B cell (primary cell): Measurements from ENCODE around the gene D2HGDH. TPM values are rescaled to one million over a fixed set of nuclear protein-coding genes. Genes with fewer than 3 reads are reported as not detected.

ENCODE experiments used
- ATAC-seq: fragments of 200-7000 bp; cut with Tn5 transposase; one replicate; pipeline ENCODE4 v1.10.0; 2021; ENCODE audit warnings: low read depth, mild to moderate bottlenecking, moderate number of reproducible peaks, moderate library complexity
- CTCF ChIA-PET: fragments of 350-600 bp; sonication (Branson Sonifier 250); formaldehyde crosslinking; loops from one replicate; lab custom pipeline; 2021; ENCODE audit warnings: antibody characterized with exemption, inconsistent platforms; lab: Charles Lee
- POLR2A ChIA-PET: fragments of 350-600 bp; sonication (Branson Sonifier 250); formaldehyde crosslinking; loops from one replicate; lab custom pipeline; 2021; ENCODE audit warnings: antibody characterized with exemption; lab: Charles Lee
- DNase-seq: peaks from one replicate; pipeline ENCODE4 v3.0.0; 2013
- H2AFZ ChIP-seq: 2 replicates; pipeline ENCODE4 v1.6.1; 2012; ENCODE audit warnings: mild to moderate bottlenecking, low read depth, low read length; ENCODE audit not compliant: insufficient read depth, poor library complexity, severe bottlenecking
- H3K27ac ChIP-seq, 2 donors: 1 replicate in 1 of 2; 2 replicates in 1 of 2; pipeline ENCODE4 v1.5.1; 2012 to 2013; ENCODE audit warnings: low read length in 2 of 2, mild to moderate bottlenecking in 2 of 2, moderate library complexity in 1 of 2
- H3K27me3 ChIP-seq, 4 experiments: fragments of 200-600 bp in 1 of 4; sonication (generic) in 1 of 4; replicated peaks in 1 of 4; 1 replicate in 2 of 4; 2 replicates in 2 of 4; pipeline versions ENCODE4 v1.6.1 to v1.7.0; 2013 to 2016; ENCODE audit warnings: low read length in 3 of 4, mild to moderate bottlenecking in 2 of 4, mixed read lengths in 1 of 4, moderate library complexity in 1 of 4; ENCODE audit not compliant: insufficient read depth in 4 of 4, control insufficient read depth in 3 of 4; ENCODE audit errors: control extremely low read depth in 1 of 4
- H3K36me3 ChIP-seq, 2 experiments: replicated peaks in 1 of 2; 1 replicate in 1 of 2; 2 replicates in 1 of 2; pipeline versions ENCODE4 v1.6.1 to v1.7.1; 2013; ENCODE audit warnings: low read length in 1 of 2; ENCODE audit not compliant: insufficient read depth in 2 of 2, control insufficient read depth in 1 of 2; ENCODE audit errors: control extremely low read depth in 1 of 2, extremely low read depth in 1 of 2
- H3K4me1 ChIP-seq, 2 donors: fragments of 200-600 bp in 1 of 2; sonication (generic) in 1 of 2; 1 replicate in 1 of 2; 2 replicates in 1 of 2; pipeline versions ENCODE4 v1.5.1 to v1.6.1; 2013 to 2017; ENCODE audit warnings: low read length in 2 of 2; ENCODE audit not compliant: control insufficient read depth in 2 of 2, insufficient read depth in 2 of 2
- H3K4me2 ChIP-seq: replicated peaks from 2 replicates; pipeline ENCODE3; 2012; ENCODE audit warnings: mild to moderate bottlenecking, low read depth, low read length; ENCODE audit not compliant: poor library complexity, severe bottlenecking
- H3K4me3 ChIP-seq, 5 experiments: fragments of 200-600 bp in 1 of 5; sonication (generic) in 1 of 5; 1 replicate in 3 of 5; 2 replicates in 2 of 5; pipeline versions ENCODE4 v1.5.1 to v1.7.0; 2011 to 2016; ENCODE audit warnings: low read length in 4 of 5, mild to moderate bottlenecking in 4 of 5, low read depth in 2 of 5, control low read depth in 1 of 5, moderate library complexity in 1 of 5; ENCODE audit not compliant: insufficient read depth in 1 of 5; ENCODE audit errors: control extremely low read depth in 1 of 5, extremely low read depth in 1 of 5
- H3K79me2 ChIP-seq: fragments of 200-600 bp; sonication (generic); one replicate; pipeline ENCODE4 v1.6.0; 2016; ENCODE audit warnings: low read length; ENCODE audit not compliant: control insufficient read depth, insufficient read depth
- H3K9ac ChIP-seq: fragments of 200-600 bp; sonication (generic); 2 replicates; pipeline ENCODE4 v1.6.1; 2017; ENCODE audit warnings: mild to moderate bottlenecking, low read length, moderate library complexity
- H3K9me3 ChIP-seq, 3 donors: one replicate each; pipeline versions ENCODE4 v1.6.1 to v1.7.1; 2013; ENCODE audit warnings: low read length in 2 of 3; ENCODE audit not compliant: control insufficient read depth in 2 of 3, insufficient read depth in 1 of 3; ENCODE audit errors: control extremely low read depth in 1 of 3
- H4K20me1 ChIP-seq: 2 replicates; pipeline ENCODE4 v1.6.0; 2012; ENCODE audit warnings: mild to moderate bottlenecking, low read length; ENCODE audit not compliant: insufficient read depth, control insufficient read depth, poor library complexity, severe bottlenecking
- H3K27ac Mint-ChIP-seq: one replicate; pipeline ENCODE4 v1.8.0; 2021; ENCODE audit warnings: mixed read lengths
- H3K27me3 Mint-ChIP-seq: one replicate; pipeline ENCODE4 v1.8.0; 2021; ENCODE audit warnings: mixed read lengths
- H3K4me1 Mint-ChIP-seq: one replicate; pipeline ENCODE4 v1.8.0; 2021; ENCODE audit warnings: mixed read lengths
- H3K4me3 Mint-ChIP-seq: one replicate; pipeline ENCODE4 v1.8.0; 2021; ENCODE audit warnings: mixed read lengths
- H3K9me3 Mint-ChIP-seq: one replicate; pipeline ENCODE4 v1.8.0; 2022; ENCODE audit warnings: mixed read lengths; ENCODE audit not compliant: insufficient read depth
- CTCF ChIP-seq: fragments of 200-600 bp; IDR thresholded peaks from one replicate; pipeline ENCODE4 v1.8.0; 2022; ENCODE audit warnings: antibody characterized with exemption, mild to moderate bottlenecking
- EZH2 ChIP-seq: IDR thresholded peaks from 2 replicates; pipeline ENCODE4 v1.6.1; 2012; ENCODE audit warnings: borderline replicate concordance, low read depth, mild to moderate bottlenecking, moderate library complexity, low read length; ENCODE audit not compliant: insufficient read depth, poor library complexity, severe bottlenecking
- WGBS: methylation state at CpG from one replicate; pipeline ENCODE4 v1.1.5; 2013; ENCODE audit warnings: missing lambda C conversion rate; ENCODE audit not compliant: insufficient coverage; 5-methylcytosine and 5-hydroxymethylcytosine counted together
- intact Hi-C: fragments of 100-400 bp; cut with micrococcal nuclease; formaldehyde crosslinking; loops from one replicate; pipeline ENCODE4 v1.10.0; 2022
- polyA plus RNA-seq: library from polyadenylated mRNA; depleted of rRNA; stranded (reverse); fragments of >200 nt; gene quantifications from 2 replicates; pipeline ENCODE4 v1.2.3, GENCODE V29; 2012
- total RNA-seq, 2 donors: library from RNA; stranded (reverse); fragments of 120-200 nt in 1 of 2; gene quantifications; 1 replicate in 1 of 2; 2 replicates in 1 of 2; pipeline versions ENCODE4 v1.2.3 to v1.2.4, GENCODE V29; 2013 to 2022

Gene D2HGDH
- total and polyA plus RNA-seq, 2 donors (not counting 1 experiment from before 2014, with no cell fraction given): 44.0 to 67.7 TPM

DNA sequence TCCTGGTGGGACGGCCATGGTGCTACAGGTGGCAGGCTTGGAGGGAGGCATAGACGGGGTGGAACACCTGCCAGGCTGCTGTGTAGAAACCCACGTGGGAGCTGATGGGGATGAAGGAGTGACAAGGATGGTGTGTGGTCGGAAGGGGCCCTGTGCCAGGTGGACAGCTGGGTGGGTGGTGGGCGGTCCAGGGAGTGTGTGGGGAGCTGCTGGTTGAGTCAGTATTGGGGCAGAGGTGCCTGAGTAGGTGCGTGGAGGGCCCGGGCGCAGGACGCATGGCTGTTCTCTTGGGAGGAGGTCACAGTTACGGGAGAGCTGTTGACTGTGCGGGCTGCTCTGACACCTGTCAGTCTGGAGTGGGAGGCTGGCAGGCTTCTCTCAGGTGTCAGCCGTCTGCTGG, 12.6 kb upstream of the D2HGDH start:
- Histone ChIP-seq H3K4me3 (no peak overlapping the region), H3K27ac (no peak overlapping the region), H3K4me2 (no peak overlapping the region), H3K79me2 (peaks cover 14% of the 10 kb centered on the region), H2AFZ (no peak overlapping the region), H3K27me3 (no peaks in the 10 kb centered on the region), H3K9me3 (peaks cover 0 to 17% (median 5%) of the 10 kb centered on the region in 3 donors), H3K9ac (no peak overlapping the region), H3K4me1 (no peaks in the 10 kb centered on the region), H4K20me1 (no peaks in the 10 kb centered on the region), H3K36me3 (peaks cover 0 to 40% of the 10 kb centered on the region in 2 experiments)
- Mint-ChIP-seq H3K27me3 (no peaks in the 10 kb centered on the region), H3K4me1 (no peaks in the 10 kb centered on the region), H3K27ac (no peak overlapping the region), H3K9me3 (no peaks in the 10 kb centered on the region), H3K4me3 (no peak overlapping the region)
- intact Hi-C loops: no loop called here
- ATAC-seq (no peak), DNase-seq (no peak)
- whole genome bisulfite sequencing: 93% methylated on average over 12 of the region's 12 CpGs
- CTCF ChIA-PET: interaction anchor here (1.0 to 1.1 kb wide), 2 partner anchors 12 to 124 kb away, joined by 3 to 6 read pairs; partner anchors contain the start of gene D2HGDH
- POLR2A ChIA-PET: no interaction called here
- no peak for TF ChIP-seq EZH2
- TF ChIP-seq CTCF: no peak

DNA sequence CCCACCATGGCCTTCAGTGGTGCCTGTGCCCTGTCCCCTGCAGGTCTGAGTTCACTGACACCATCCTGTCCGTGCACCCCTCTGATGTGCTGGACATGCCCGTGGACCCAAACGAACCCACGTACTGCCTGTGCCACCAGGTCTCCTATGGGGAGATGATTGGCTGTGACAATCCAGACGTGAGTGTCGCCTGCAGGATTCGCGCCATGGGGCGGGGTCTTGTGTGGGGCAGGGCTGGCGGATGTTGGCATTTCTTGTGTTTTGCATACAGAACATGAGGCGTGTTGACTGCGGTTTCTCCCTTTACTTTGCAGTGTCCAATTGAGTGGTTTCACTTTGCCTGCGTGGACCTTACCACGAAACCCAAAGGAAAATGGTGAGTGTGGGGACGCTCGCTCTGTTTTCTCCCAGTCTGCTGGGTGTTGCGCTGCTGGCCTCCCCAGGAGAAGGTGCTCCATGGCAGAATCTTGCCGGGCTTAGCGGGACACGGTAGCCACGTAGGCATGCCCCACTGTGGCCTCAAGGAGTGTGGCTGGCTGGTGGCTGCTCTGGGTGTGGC, 11.5 kb upstream of the D2HGDH start:
- H4K20me1 ChIP-seq: no peaks in the 10 kb centered on the region
- peaks cover 0 to 40% of the 10 kb centered on the region in 2 experiments for H3K36me3 ChIP-seq
- POLR2A ChIA-PET: no interaction called here
- no peak overlapping the region for H2AFZ ChIP-seq
- no peak overlapping the region for H3K4me2 ChIP-seq
- Mint-ChIP-seq H3K4me3 (no peak overlapping the region), H3K27ac (no peak overlapping the region), H3K9me3 (no peaks in the 10 kb centered on the region), H3K4me1 (no peaks in the 10 kb centered on the region), H3K27me3 (no peaks in the 10 kb centered on the region)
- CTCF ChIA-PET: interaction anchor here (1.0 kb wide), 1 partner anchor 125 kb away, joined by 3 read pairs; no protein-coding TSS in a partner anchor
- H3K9ac ChIP-seq: no peak overlapping the region
- intact Hi-C loops: no loop called here
- H3K79me2 ChIP-seq: peaks cover 14% of the 10 kb centered on the region
- H3K4me3 ChIP-seq: no peak overlapping the region
- ATAC-seq: no peak
- 99% methylated on average over 21 of the region's 21 CpGs for WGBS
- TF ChIP-seq EZH2 (no peak), CTCF (no peak)
- H3K9me3 ChIP-seq: peaks cover 0 to 17% (median 5%) of the 10 kb centered on the region in 3 donors
- H3K27ac ChIP-seq: no peak overlapping the region
- no peaks in the 10 kb centered on the region for H3K27me3 ChIP-seq
- DNase-seq: no peak
- H3K4me1 ChIP-seq: no peaks in the 10 kb centered on the region
